ACHN (cell line): ENCODE data around the gene NEDD9.
A peak's percentile ranks its signal among the peaks of the same experiment; 100 is the strongest.

Experiments
- DNase-seq: peaks from one replicate; pipeline ENCODE4 v3.0.0-alpha.2; 2015
- in situ Hi-C: cut with HindIII; loops from 2 replicates; pipeline ENCODE4 v1.10.0; 2017; ENCODE audit warnings: low sequenced_read_pairs, low pct_ligation_motif_present, low pct_unique_long_range_greater_than_20kb

NEDD9 gene

GRCh38 chr6:11263291-11263775 lies 30.9 kb upstream of the NEDD9 start:
- in situ Hi-C loops, result no loop called here
- peak; percentile 79 for DNase-seq

- DNase-seq, result no peak
- in situ Hi-C loops, result no loop called here
Measured at GRCh38 chr6:11262242-11262641, 29.8 kb upstream of the NEDD9 start.

GRCh38 chr6:11260249-11261038 lies 28.0 kb upstream of the NEDD9 start:
- in situ Hi-C loops, result no loop called here
- DNase-seq, result no peak

- DNase-seq, result no peak
Measured at GRCh38 chr6:11258260-11259237, 26.1 kb upstream of the NEDD9 start.

GRCh38 chr6:11255610-11256009 lies 23.1 kb upstream of the NEDD9 start:
- in situ Hi-C loops, result no loop called here

More at GRCh38 chr6:11258260-11259237, 26.1 kb upstream of the NEDD9 start:
- in situ Hi-C loops, result no loop called here

GRCh38 chr6:11253594-11253993 lies 21.1 kb upstream of the NEDD9 start:
- no peak for DNase-seq
- in situ Hi-C loops, result no loop called here

More at GRCh38 chr6:11255610-11256009, 23.1 kb upstream of the NEDD9 start:
- DNase-seq, result no peak

GRCh38 chr6:11251553-11252360 lies 19.3 kb upstream of the NEDD9 start:
- in situ Hi-C loops, result no loop called here
- no peak for DNase-seq

GRCh38 chr6:11250108-11250507 lies 17.6 kb upstream of the NEDD9 start:
- DNase-seq, result no peak
- in situ Hi-C loops, result no loop called here

GRCh38 chr6:11248974-11249761 lies 16.7 kb upstream of the NEDD9 start:
- no peak for DNase-seq
- in situ Hi-C loops, result no loop called here

- in situ Hi-C loops, result no loop called here
- no peak for DNase-seq
Measured at GRCh38 chr6:11246722-11247121, 14.3 kb upstream of the NEDD9 start.

- no peak for DNase-seq
- in situ Hi-C loops, result no loop called here
Measured at GRCh38 chr6:11245381-11246256, 13.2 kb upstream of the NEDD9 start.

- no peak for DNase-seq
- in situ Hi-C loops, result no loop called here
Measured at GRCh38 chr6:11244387-11245126, 12.1 kb upstream of the NEDD9 start.

- in situ Hi-C loops, result no loop called here
Measured at GRCh38 chr6:11243861-11244260, 11.4 kb upstream of the NEDD9 start.

GRCh38 chr6:11242711-11243110 lies 10.2 kb upstream of the NEDD9 start:
- no peak for DNase-seq
- in situ Hi-C loops, result no loop called here

More at GRCh38 chr6:11243861-11244260, 11.4 kb upstream of the NEDD9 start:
- no peak for DNase-seq

- DNase-seq, result no peak
- in situ Hi-C loops, result no loop called here
Measured at GRCh38 chr6:11241793-11242201, 9.3 kb upstream of the NEDD9 start.

GRCh38 chr6:11241154-11241792 lies 8.8 kb upstream of the NEDD9 start:
- in situ Hi-C loops, result no loop called here
- no peak for DNase-seq
